Peyer's patch (tissue), 4 donors: ENCODE measurements around the gene SGPL1.

ENCODE experiments used
- POLR2A ChIP-seq, 2 donors: fragments of 450-650 bp; IDR thresholded peaks; one replicate each; pipeline ENCODE4 v1.5.1; 2017; ENCODE audit warnings: antibody characterized with exemption in 2 of 2, mild to moderate bottlenecking in 2 of 2, moderate library complexity in 2 of 2
- TF ChIP-seq, protein P1 (sequence below), 6 experiments: fragments of 450-650 bp in 4 of 6; fragments of 200-600 bp in 2 of 6; sonication (generic) in 1 of 6; IDR thresholded peaks; one replicate each; pipeline ENCODE4 v1.5.1; 2017 to 2019; ENCODE audit warnings: antibody characterized with exemption in 6 of 6, mild to moderate bottlenecking in 3 of 6, moderate library complexity in 1 of 6

- TF ChIP-seq, protein P1, sequence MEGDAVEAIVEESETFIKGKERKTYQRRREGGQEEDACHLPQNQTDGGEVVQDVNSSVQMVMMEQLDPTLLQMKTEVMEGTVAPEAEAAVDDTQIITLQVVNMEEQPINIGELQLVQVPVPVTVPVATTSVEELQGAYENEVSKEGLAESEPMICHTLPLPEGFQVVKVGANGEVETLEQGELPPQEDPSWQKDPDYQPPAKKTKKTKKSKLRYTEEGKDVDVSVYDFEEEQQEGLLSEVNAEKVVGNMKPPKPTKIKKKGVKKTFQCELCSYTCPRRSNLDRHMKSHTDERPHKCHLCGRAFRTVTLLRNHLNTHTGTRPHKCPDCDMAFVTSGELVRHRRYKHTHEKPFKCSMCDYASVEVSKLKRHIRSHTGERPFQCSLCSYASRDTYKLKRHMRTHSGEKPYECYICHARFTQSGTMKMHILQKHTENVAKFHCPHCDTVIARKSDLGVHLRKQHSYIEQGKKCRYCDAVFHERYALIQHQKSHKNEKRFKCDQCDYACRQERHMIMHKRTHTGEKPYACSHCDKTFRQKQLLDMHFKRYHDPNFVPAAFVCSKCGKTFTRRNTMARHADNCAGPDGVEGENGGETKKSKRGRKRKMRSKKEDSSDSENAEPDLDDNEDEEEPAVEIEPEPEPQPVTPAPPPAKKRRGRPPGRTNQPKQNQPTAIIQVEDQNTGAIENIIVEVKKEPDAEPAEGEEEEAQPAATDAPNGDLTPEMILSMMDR (IDR thresholded peaks at IDR 0.05) = no peak
- TF ChIP-seq POLR2A (IDR thresholded peaks at IDR 0.05) = no peak
Observed at GRCh38 chr10:70843776-70844489, 28.2 kb downstream of the SGPL1 start.
